ENCODE measurements around the gene P4HA3.

P4HA3 gene

GRCh38 chr11:74257959-74258553 is 53.4 kb downstream of the P4HA3 start:
- no peak for DNase-seq

GRCh38 chr11:74256378-74257133 is 54.9 kb downstream of the P4HA3 start:
- no peak for DNase-seq

- DNase-seq = no peak
Measured at GRCh38 chr11:74255741-74256375, 55.6 kb downstream of the P4HA3 start.

GRCh38 chr11:74253361-74253760 is 58.1 kb downstream of the P4HA3 start:
- DNase-seq = no peak

GRCh38 chr11:74249496-74249895 is 61.9 kb downstream of the P4HA3 start:
- DNase-seq = no peak

- no peak for DNase-seq
Measured at GRCh38 chr11:74248469-74248868, 63.0 kb downstream of the P4HA3 start.

- no peak for DNase-seq
Measured at GRCh38 chr11:74238243-74238642, 73.2 kb downstream of the P4HA3 start.

- no peak for DNase-seq
Measured at GRCh38 chr11:74237541-74237940, 73.9 kb downstream of the P4HA3 start.

- no peak for DNase-seq
Measured at GRCh38 chr11:74235121-74235520, 76.3 kb downstream of the P4HA3 start.

- no peak for DNase-seq
Measured at GRCh38 chr11:74233683-74234082, 77.8 kb downstream of the P4HA3 start.

- DNase-seq = no peak
Measured at GRCh38 chr11:74232311-74232950, 79.0 kb downstream of the P4HA3 start.

GRCh38 chr11:74226907-74227306 is 84.5 kb downstream of the P4HA3 start:
- DNase-seq = no peak

GRCh38 chr11:74225565-74225964 is 85.9 kb downstream of the P4HA3 start:
- DNase-seq = no peak

GRCh38 chr11:74221816-74222215 is 89.6 kb downstream of the P4HA3 start:
- DNase-seq = no peak

- DNase-seq = no peak
Measured at GRCh38 chr11:74220376-74220775, 91.1 kb downstream of the P4HA3 start.
